Measurements from ENCODE around the gene FRYL.
"Not testable (repeated sequence)": the region's sequence is repeated elsewhere in the genome, so short reads cannot be mapped to it uniquely, and the experiment has no call there.

Gene FRYL

GRCh38 chr4:48779998-48780864 lies at the start of gene FRYL:
TSS of gene FRYL (minus strand) at chr4:48780279. CDS start at chr4:48634410, 145,869 bp downstream.
- peak; percentile 94 for DNase-seq

GRCh38 chr4:48827622-48828021 lies 47.5 kb upstream of the FRYL start:
- DNase-seq: no peak

GRCh38 chr4:48821431-48821830 lies 41.4 kb upstream of the FRYL start:
- not testable (repeated sequence) for DNase-seq

- no peak for DNase-seq
Observed at GRCh38 chr4:48816971-48817370, 36.9 kb upstream of the FRYL start.

- DNase-seq: not testable (repeated sequence)
Observed at GRCh38 chr4:48816297-48816696, 36.2 kb upstream of the FRYL start.

DNA sequence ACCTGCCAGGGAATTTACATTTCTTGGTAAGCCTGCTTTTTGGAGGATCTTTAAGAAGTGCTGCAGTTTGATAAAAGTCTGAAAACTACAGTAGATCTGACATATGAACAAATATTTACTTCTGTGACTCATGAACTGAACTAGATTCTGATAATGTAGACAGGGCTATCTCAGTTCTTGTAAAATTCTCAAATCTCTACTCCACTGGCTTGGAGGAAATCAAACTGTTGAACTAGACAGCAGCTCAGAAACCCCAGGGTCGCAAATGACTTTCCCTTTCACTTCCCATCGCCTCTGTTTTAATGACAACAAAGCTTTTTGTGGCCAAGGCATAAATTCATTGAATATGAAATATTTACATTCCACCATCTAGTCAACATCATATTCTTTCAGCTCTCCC lies 35.4 kb upstream of the FRYL start:
- no peak for DNase-seq

GRCh38 chr4:48813964-48814363 lies 33.9 kb upstream of the FRYL start:
- no peak for DNase-seq

- DNase-seq: no peak
Observed at GRCh38 chr4:48812866-48813265, 32.8 kb upstream of the FRYL start.

DNA sequence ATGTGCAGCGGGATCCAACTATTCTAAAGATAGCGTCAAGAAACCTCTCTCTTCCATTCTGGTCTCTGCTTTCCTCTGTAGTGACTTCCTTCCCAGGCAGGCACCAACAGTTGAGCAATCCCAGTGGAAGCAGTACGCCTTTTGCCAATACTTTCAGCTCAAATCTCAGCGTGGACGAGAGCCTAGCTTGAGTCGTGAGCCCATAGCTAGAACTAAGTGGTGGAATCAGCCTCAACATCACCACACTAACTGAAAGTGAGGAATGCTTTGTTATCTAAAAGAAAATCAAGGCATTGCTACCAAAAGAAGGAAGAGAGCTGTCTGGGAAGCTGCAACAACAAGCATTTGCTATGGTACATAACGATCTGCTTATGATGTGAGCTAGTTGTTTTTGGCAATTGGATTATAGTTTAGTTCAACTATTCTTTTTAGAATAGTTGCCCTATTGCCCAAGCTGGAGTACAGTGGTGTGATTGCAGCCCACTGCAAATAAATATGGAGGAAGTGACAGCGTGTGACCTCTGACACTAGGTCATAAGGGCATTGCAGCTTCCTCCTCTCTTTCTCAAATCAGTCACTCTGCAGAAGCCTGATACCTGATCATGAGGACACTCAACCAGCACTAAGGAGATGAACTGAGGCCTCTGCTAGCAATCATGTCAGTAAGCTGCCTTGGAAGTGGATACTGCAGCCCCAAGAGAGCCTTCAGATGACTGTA lies 24.7 kb upstream of the FRYL start:
- DNase-seq: no peak

DNA sequence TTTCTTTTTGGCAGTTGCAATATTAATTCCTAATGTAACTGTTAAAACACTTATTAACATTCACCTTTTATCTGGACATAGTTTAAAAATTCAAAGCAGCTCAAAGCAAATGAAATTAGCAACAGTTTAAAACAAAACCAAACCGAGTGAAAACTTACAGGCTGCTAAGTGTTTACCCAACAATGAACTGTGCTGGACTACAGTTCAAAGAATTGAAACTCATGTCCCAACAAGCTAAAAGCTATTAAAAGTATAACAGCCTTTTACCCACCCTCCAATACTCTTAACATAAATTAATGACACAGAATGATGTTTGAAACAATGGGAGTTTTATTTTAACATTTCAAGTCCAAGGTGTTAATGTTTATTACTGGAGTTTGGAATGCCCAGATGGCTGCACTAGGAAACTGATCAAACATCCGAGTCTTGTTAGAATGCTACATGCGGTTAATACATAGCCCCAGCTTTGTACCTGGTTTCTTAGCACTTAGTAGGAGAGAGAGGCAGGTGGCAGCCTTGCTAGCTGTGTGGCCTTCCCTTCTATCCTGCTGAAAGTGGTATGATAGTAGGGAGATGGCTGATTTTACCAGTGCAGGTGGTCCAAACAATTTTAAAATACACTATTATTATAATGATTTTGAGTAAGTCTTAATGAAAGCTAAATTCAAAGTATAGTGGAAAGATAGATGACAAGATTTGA lies 21.1 kb upstream of the FRYL start:
- DNase-seq: no peak

DNA sequence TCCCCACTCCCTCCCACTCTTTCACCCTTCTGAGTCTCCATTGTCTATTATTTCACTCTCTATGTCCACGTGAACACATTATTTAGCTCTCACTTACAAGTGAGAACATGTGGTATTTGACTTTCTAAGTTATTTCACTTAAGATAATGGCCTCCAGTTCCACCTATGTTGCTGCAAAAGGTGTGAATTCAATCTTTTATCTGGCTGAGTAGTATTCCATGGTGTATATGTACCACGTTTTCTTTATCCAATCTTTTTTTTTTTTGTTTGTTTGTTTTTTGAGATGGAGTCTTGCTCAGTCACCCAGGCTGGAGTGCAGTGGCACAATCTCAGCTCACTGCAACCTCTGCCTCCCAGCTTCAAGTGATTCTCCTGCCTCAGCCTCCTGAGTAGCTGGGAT lies 20.1 kb upstream of the FRYL start:
- DNase-seq: not testable (repeated sequence)

GRCh38 chr4:48799157-48799556 lies 19.1 kb upstream of the FRYL start:
- no peak for DNase-seq

DNA sequence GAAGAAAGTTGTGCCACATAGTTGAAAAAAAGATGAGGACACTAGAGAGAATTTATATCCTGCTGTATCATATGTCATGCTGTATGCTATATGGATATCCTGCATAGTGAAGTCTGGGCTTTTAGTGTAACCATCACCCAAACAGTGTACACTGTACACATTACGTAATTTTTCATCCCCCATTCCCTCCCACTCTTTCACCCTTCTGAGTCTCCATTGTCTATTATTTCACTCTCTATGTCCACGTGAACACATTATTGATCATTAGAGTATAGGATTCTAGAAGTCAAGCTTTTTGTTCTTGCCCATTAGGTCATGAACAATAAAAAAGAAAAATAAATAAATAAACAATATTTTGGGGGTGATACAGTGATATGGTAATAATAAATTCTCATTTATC lies 18.0 kb upstream of the FRYL start:
- DNase-seq: no peak

GRCh38 chr4:48796927-48797679 lies 17.0 kb upstream of the FRYL start:
- no peak for DNase-seq

DNA sequence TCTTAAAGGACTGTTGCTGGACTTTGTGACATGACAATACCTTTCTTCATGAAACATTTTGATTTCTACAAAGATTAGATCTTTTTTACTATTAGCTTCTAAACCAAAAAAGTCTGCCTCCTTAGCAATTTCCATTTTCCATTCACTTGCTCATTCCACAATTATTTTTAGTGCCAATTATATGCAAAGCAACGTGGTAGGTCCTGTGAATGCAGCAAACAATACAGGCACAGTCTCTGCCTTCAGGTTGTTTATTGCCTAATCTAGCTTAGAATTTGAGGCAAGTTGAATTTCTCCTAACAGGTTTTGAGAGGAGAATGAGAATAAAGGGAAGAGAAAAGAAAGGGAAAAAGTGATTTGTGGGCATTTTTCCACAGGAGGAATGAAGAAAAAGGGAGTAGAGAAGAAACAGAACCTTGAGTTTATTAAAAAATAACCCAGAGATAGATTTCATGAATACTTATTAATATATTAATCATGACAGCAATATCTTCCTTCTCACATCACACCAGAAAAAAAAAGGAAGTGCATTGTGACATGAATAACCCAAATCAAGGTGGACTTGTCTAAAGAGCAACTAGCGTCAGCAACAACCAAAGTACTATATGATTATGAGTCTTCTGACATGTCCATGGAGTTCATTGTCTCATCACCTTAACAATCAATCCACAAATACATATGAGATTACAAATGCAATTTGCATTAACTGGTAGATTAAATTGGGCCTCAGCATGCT lies 16.3 kb upstream of the FRYL start:
- DNase-seq: no peak

GRCh38 chr4:48795108-48795507 lies 15.0 kb upstream of the FRYL start:
- no peak for DNase-seq

- DNase-seq: no peak
Observed at GRCh38 chr4:48792348-48793006, 12.4 kb upstream of the FRYL start.

GRCh38 chr4:48791313-48791712 lies 11.2 kb upstream of the FRYL start:
- DNase-seq: no peak

GRCh38 chr4:48790561-48790960 lies 10.5 kb upstream of the FRYL start:
- no peak for DNase-seq

- no peak for DNase-seq
Observed at GRCh38 chr4:48787056-48787455, 7.0 kb upstream of the FRYL start.

GRCh38 chr4:48786549-48786948 lies 6.5 kb upstream of the FRYL start:
- no peak for DNase-seq

- DNase-seq: no peak
Observed at GRCh38 chr4:48785302-48785701, 5.2 kb upstream of the FRYL start.

Measured in DMS153 (cell line).